IMR-90 (cell line): Measurements from ENCODE around the gene IRF2. TPM values are rescaled to one million over a fixed set of nuclear protein-coding genes. Genes with fewer than 3 reads are reported as not detected.

Experiments
- ATAC-seq: fragments of 200-7000 bp; cut with Tn5 transposase; 2 replicates; pipeline ENCODE4 v1.9.1; 2020; ENCODE audit warnings: low read depth, mild to moderate bottlenecking, moderate library complexity
- BruUV-seq: library from RNA; stranded (reverse); fragments of 400-500 nt; replicated peaks from 2 replicates; lab custom pipeline; 2021; lab: Mats Ljungman, UMichigan
- CTCF ChIA-PET: fragments of 300-600 bp; formaldehyde crosslinking; extraction: SDS; loops from one replicate; lab custom pipeline; 2021; ENCODE audit warnings: antibody characterized with exemption; lab: Yijun Ruan, JAX
- POLR2A ChIA-PET: fragments of 300-600 bp; sonication (Branson Sonifier 250); formaldehyde crosslinking; loops from one replicate; lab custom pipeline; 2022; ENCODE audit warnings: antibody characterized with exemption; ENCODE audit not compliant: unreplicated experiment; lab: Charles Lee
- DNase-seq: peaks from one replicate; pipeline ENCODE4 v3.0.0; 2013
- H2AFZ ChIP-seq: replicated peaks from 2 replicates; pipeline ENCODE3; 2013; ENCODE audit warnings: low read length, mild to moderate bottlenecking; ENCODE audit not compliant: poor library complexity
- H2AK5ac ChIP-seq: 2 replicates; pipeline ENCODE4 v1.6.1; 2013; ENCODE audit warnings: low read depth, low read length, inconsistent platforms
- H2AK9ac ChIP-seq: replicated peaks from 2 replicates; pipeline ENCODE3; 2013; ENCODE audit warnings: mild to moderate bottlenecking, low read depth, low read length, moderate library complexity; ENCODE audit not compliant: poor library complexity
- H2BK120ac ChIP-seq: 2 replicates; pipeline ENCODE4 v1.6.1; 2013; ENCODE audit warnings: low read depth, low read length, inconsistent platforms
- H2BK15ac ChIP-seq: 3 replicates; pipeline ENCODE4 v1.6.1; 2013; ENCODE audit warnings: low read depth, low read length, inconsistent platforms
- H2BK20ac ChIP-seq: 2 replicates; pipeline ENCODE4 v1.6.1; 2013; ENCODE audit warnings: low read depth, mild to moderate bottlenecking, inconsistent platforms, low read length, moderate library complexity
- H2BK5ac ChIP-seq: 2 replicates; pipeline ENCODE4 v1.6.1; 2013; ENCODE audit warnings: mild to moderate bottlenecking, low read depth, low read length, inconsistent platforms; ENCODE audit not compliant: poor library complexity, severe bottlenecking
- H3K14ac ChIP-seq: replicated peaks from 2 replicates; pipeline ENCODE4 v1.6.1; 2013; ENCODE audit warnings: low read depth, low read length, inconsistent platforms
- H3K18ac ChIP-seq: 2 replicates; pipeline ENCODE4 v1.6.1; 2013; ENCODE audit warnings: low read depth, low read length, control low read depth
- H3K23ac ChIP-seq: 2 replicates; pipeline ENCODE4 v1.6.1; 2013; ENCODE audit warnings: low read depth, low read length, inconsistent platforms
- H3K27ac ChIP-seq: 2 replicates; pipeline ENCODE4 v1.5.1; 2013; ENCODE audit warnings: mild to moderate bottlenecking, control low read depth, low read length; ENCODE audit not compliant: insufficient read depth
- H3K27me3 ChIP-seq: 2 replicates; pipeline ENCODE4 v1.6.1; 2013; ENCODE audit warnings: low read length; ENCODE audit not compliant: control insufficient read depth, insufficient read depth
- H3K36me3 ChIP-seq: 2 replicates; pipeline ENCODE4 v1.6.1; 2013; ENCODE audit warnings: low read length, mixed read lengths; ENCODE audit not compliant: control insufficient read depth, insufficient read depth
- H3K4ac ChIP-seq: 2 replicates; pipeline ENCODE4 v1.6.1; 2013; ENCODE audit warnings: low read depth, low read length, inconsistent platforms
- H3K4me1 ChIP-seq: 2 replicates; pipeline ENCODE4 v1.6.1; 2013; ENCODE audit warnings: low read length, mixed read lengths; ENCODE audit not compliant: control insufficient read depth, insufficient read depth
- H3K4me2 ChIP-seq: 2 replicates; pipeline ENCODE4 v1.6.1; 2013; ENCODE audit warnings: low read depth, mild to moderate bottlenecking, control low read depth, low read length, moderate library complexity
- H3K4me3 ChIP-seq: 2 replicates; pipeline ENCODE4 v1.5.1; 2013; ENCODE audit warnings: low read depth, mild to moderate bottlenecking, control low read depth, low read length, moderate library complexity; ENCODE audit not compliant: insufficient read depth
- H3K56ac ChIP-seq: 2 replicates; pipeline ENCODE4 v1.6.1; 2013; ENCODE audit warnings: low read length, inconsistent platforms; ENCODE audit not compliant: insufficient read depth; ENCODE audit errors: extremely low read depth
- H3K79me1 ChIP-seq, 2 experiments: 2 replicates each; pipeline ENCODE4 v1.6.1; 2013; ENCODE audit warnings: low read length in 2 of 2, inconsistent platforms in 1 of 2, low read depth in 1 of 2
- H3K9ac ChIP-seq: 2 replicates; pipeline ENCODE4 v1.6.1; 2013; ENCODE audit warnings: low read depth, low read length, control low read depth
- H3K9me1 ChIP-seq: 2 replicates; pipeline ENCODE4 v1.6.1; 2013; ENCODE audit warnings: low read length, inconsistent platforms; ENCODE audit not compliant: insufficient read depth
- H3K9me3 ChIP-seq: 2 replicates; pipeline ENCODE4 v1.6.1; 2013; ENCODE audit warnings: low read length; ENCODE audit not compliant: control insufficient read depth, insufficient read depth
- H4K20me1 ChIP-seq: 2 replicates; pipeline ENCODE4 v1.6.1; 2013; ENCODE audit warnings: low read length, inconsistent platforms; ENCODE audit not compliant: insufficient read depth
- H4K5ac ChIP-seq: 2 replicates; pipeline ENCODE4 v1.6.1; 2013; ENCODE audit warnings: mild to moderate bottlenecking, low read depth, low read length, control low read depth
- H4K8ac ChIP-seq, 2 experiments: 2 replicates each; pipeline ENCODE4 v1.6.1; 2013; ENCODE audit warnings: low read depth in 2 of 2, low read length in 2 of 2, control low read depth in 1 of 2, inconsistent platforms in 1 of 2
- H4K91ac ChIP-seq: 2 replicates; pipeline ENCODE4 v1.6.1; 2013; ENCODE audit warnings: low read depth, low read length, inconsistent platforms; ENCODE audit not compliant: insufficient read depth
- CEBPB ChIP-seq: IDR thresholded peaks from 2 replicates; pipeline ENCODE4 v1.6.1; 2012; ENCODE audit warnings: low read depth, low read length, improper control_type of control experiment
- CHD1 ChIP-seq: IDR thresholded peaks from 2 replicates; pipeline ENCODE4 v1.6.1; 2012; ENCODE audit warnings: low read depth, low read length, improper control_type of control experiment
- FOS ChIP-seq: fragments of 150-350 bp; IDR thresholded peaks from 2 replicates; pipeline ENCODE4 v1.6.1; 2016; ENCODE audit warnings: low read depth, low read length
- MAFK ChIP-seq: IDR thresholded peaks from 2 replicates; pipeline ENCODE4 v1.6.1; 2012; ENCODE audit warnings: low read depth, low read length, improper control_type of control experiment
- MAZ ChIP-seq: IDR thresholded peaks from 2 replicates; pipeline ENCODE4 v1.6.1; 2012; ENCODE audit warnings: low read depth, mild to moderate bottlenecking, low read length, improper control_type of control experiment, moderate library complexity, borderline replicate concordance
- MXI1 ChIP-seq: IDR thresholded peaks from 2 replicates; pipeline ENCODE4 v1.6.1; 2012; ENCODE audit warnings: low read depth, mild to moderate bottlenecking, low read length, moderate library complexity, borderline replicate concordance
- NFE2L2 ChIP-seq: fragments of 150-350 bp; IDR thresholded peaks from 2 replicates; pipeline ENCODE4 v1.6.1; 2016; ENCODE audit warnings: low read depth, mild to moderate bottlenecking, low read length
- RAD21 ChIP-seq: IDR thresholded peaks from 2 replicates; pipeline ENCODE4 v1.6.1; 2012; ENCODE audit warnings: low read length, improper control_type of control experiment
- RCOR1 ChIP-seq: IDR thresholded peaks from 2 replicates; pipeline ENCODE4 v1.6.1; 2012; ENCODE audit warnings: mild to moderate bottlenecking, low read length, improper control_type of control experiment; ENCODE audit not compliant: insufficient replicate concordance
- RFX5 ChIP-seq: IDR thresholded peaks from 2 replicates; pipeline ENCODE4 v1.8.0; 2012; ENCODE audit warnings: low read depth, mild to moderate bottlenecking, low read length, moderate library complexity
- SMC3 ChIP-seq: fragments of 150-350 bp; IDR thresholded peaks from 2 replicates; pipeline ENCODE4 v1.6.1; 2016; ENCODE audit warnings: low read depth, mild to moderate bottlenecking, antibody characterized with exemption, low read length, moderate library complexity
- WGBS, 2 experiments: methylation state at CpG; one replicate each; pipeline versions ENCODE4 v1.1.5 to v1.1.7; 2013; ENCODE audit warnings: missing lambda C conversion rate in 2 of 2; ENCODE audit not compliant: insufficient read length in 1 of 2; ENCODE audit errors: extremely low coverage in 2 of 2; 5-methylcytosine and 5-hydroxymethylcytosine counted together
- dilution Hi-C: fragments of 300-500 bp; cut with HindIII; formaldehyde crosslinking; loops from one replicate; pipeline ENCODE4 v1.14.3; 2018; ENCODE audit warnings: low sequenced_read_pairs; ENCODE audit not compliant: unreplicated experiment
- in situ Hi-C: fragments of 300-500 bp; cut with MboI; formaldehyde crosslinking; loops from 3 replicates; pipeline ENCODE4 v1.14.3; 2019; ENCODE audit warnings: low sequenced_read_pairs, inconsistent platforms, mixed read lengths
- intact Hi-C: fragments of 100-400 bp; cut with micrococcal nuclease; formaldehyde crosslinking; loops from 2 replicates; pipeline ENCODE4 v1.10.0; 2022
- polyA plus RNA-seq, 3 experiments: library from polyadenylated mRNA; depleted of rRNA; stranded (reverse); fragments of >200 nt; gene quantifications; 2 replicates each; pipeline ENCODE4 v1.2.3, GENCODE V29; 2012; ENCODE audit warnings: low replicate concordance in 1 of 3
- total RNA-seq: library from RNA; depleted of rRNA; stranded (reverse); fragments of >200 nt; gene quantifications from 2 replicates; pipeline ENCODE4 v1.2.3, GENCODE V29; 2012
- TF ChIP-seq, protein P1 (sequence below): fragments of 150-350 bp; IDR thresholded peaks from 2 replicates; pipeline ENCODE4 v1.6.1; 2017; ENCODE audit warnings: mild to moderate bottlenecking, antibody characterized with exemption, low read length, low read depth
- TF ChIP-seq, protein P2 (sequence below): fragments of 150-350 bp; IDR thresholded peaks from 2 replicates; pipeline ENCODE4 v1.6.1; 2016; ENCODE audit warnings: low read depth, mild to moderate bottlenecking, low read length, moderate library complexity, borderline replicate concordance
- TF ChIP-seq, protein P3 (sequence below): conservative IDR thresholded peaks from 2 replicates; pipeline ENCODE4 v1.5.1; 2012; ENCODE audit warnings: mild to moderate bottlenecking, low read depth, low read length, improper control_type of control experiment

Gene IRF2
- total and polyA plus RNA-seq, 2 of the 4 experiments (the other 2 are of a cell fraction): 16.5 to 21.9 TPM

DNA sequence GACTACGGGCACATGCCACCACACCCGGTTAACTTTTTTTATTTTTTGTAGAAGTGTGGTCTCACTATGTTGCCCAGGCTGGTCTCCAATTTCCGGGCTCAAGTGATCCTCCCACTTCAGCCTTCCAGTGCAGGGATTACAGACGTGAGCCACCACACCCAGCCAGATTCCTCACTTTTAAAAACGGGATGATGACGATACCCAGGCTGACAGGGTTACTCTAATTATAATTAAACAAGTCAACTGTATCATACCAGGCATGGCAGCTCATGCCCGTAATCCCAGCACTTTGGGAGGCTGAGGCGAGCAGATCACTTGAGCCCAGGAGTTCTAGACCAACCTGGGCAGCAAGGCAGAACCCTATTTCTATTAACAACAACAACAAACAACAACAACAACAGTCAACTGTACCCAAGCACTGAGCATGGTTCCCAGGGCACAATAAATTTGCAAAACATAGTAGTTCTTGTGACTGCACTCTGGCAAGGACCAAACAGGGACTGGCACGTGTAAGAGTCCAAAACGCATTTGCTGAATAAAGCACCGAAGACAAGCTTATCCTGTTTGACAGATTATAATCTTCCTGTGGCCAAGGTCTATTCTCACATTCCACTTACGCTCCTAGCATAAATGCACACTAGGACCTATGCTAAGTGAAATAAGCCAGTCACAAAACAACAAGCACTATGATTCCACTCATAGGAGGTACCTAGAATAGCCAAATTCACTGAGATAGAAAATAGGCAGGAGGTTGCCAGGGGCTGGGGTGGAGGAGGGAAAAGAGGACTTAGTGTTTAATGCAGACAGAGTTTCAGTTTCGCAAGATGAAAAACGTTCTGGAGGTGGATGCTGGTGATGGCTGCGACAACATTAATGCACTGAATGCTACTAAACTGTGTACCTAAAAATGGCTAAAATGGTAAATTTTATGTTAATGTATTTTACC, 77.5 kb downstream of the IRF2 start:
- Histone ChIP-seq H2BK120ac (no peak overlapping the region), H3K56ac (no peak overlapping the region), H3K9ac (no peak overlapping the region), H3K9me3 (0 out of 2 replicates have a peak, but pooled peaks cover 2% of the 10 kb centered on the region), H3K36me3 (peaks cover 43% of the 10 kb centered on the region), H3K4me2 (no peak overlapping the region), H4K91ac (no peak overlapping the region), H2AK5ac (no peak overlapping the region; the same call in 1 of the 2 replicates), H2BK20ac (no peak overlapping the region), H2AFZ (no peak overlapping the region), H4K8ac (no peak overlapping the region), H2BK15ac (no peak overlapping the region), H3K14ac (no peak overlapping the region), H2BK5ac (no peak overlapping the region), H3K27me3 (no peaks in the 10 kb centered on the region), H3K79me1 (peaks cover 8 to 25% of the 10 kb centered on the region in 2 experiments; a peak in 3 of 4 replicates), H3K4ac (no peak overlapping the region), H3K9me1 (peaks cover 6% of the 10 kb centered on the region; the same call in 1 of the 2 replicates), H2AK9ac (no peak overlapping the region), H3K18ac (no peak overlapping the region), H4K5ac (no peak overlapping the region), H3K27ac (no peak overlapping the region), H3K4me1 (peaks cover 10% of the 10 kb centered on the region), H4K20me1 (no peaks in the 10 kb centered on the region), H3K4me3 (no peak overlapping the region), H3K23ac (no peak overlapping the region)
- WGBS, 2 experiments: no CpG with 5 or more reads among the region's 15 CpGs
- dilution Hi-C loops (no loop called here), in situ Hi-C loops (no loop called here), intact Hi-C loops (no loop called here)
- ChIA-PET POLR2A (no interaction called here), CTCF (no interaction called here)
- ATAC-seq (no peak), DNase-seq (no peak)
- no TSS peak for BruUV-seq
- TF ChIP-seq, protein P1, sequence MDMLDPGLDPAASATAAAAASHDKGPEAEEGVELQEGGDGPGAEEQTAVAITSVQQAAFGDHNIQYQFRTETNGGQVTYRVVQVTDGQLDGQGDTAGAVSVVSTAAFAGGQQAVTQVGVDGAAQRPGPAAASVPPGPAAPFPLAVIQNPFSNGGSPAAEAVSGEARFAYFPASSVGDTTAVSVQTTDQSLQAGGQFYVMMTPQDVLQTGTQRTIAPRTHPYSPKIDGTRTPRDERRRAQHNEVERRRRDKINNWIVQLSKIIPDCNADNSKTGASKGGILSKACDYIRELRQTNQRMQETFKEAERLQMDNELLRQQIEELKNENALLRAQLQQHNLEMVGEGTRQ: no peak
- TF ChIP-seq RFX5 (no peak), MXI1 (no peak), CEBPB (no peak), NFE2L2 (no peak), CHD1 (no peak), FOS (no peak), MAZ (no peak), MAFK (no peak), SMC3 (no peak), RCOR1 (no peak), RAD21 (no peak)
- TF ChIP-seq, protein P2, sequence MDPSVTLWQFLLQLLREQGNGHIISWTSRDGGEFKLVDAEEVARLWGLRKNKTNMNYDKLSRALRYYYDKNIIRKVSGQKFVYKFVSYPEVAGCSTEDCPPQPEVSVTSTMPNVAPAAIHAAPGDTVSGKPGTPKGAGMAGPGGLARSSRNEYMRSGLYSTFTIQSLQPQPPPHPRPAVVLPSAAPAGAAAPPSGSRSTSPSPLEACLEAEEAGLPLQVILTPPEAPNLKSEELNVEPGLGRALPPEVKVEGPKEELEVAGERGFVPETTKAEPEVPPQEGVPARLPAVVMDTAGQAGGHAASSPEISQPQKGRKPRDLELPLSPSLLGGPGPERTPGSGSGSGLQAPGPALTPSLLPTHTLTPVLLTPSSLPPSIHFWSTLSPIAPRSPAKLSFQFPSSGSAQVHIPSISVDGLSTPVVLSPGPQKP: no peak
- TF ChIP-seq, protein P3, sequence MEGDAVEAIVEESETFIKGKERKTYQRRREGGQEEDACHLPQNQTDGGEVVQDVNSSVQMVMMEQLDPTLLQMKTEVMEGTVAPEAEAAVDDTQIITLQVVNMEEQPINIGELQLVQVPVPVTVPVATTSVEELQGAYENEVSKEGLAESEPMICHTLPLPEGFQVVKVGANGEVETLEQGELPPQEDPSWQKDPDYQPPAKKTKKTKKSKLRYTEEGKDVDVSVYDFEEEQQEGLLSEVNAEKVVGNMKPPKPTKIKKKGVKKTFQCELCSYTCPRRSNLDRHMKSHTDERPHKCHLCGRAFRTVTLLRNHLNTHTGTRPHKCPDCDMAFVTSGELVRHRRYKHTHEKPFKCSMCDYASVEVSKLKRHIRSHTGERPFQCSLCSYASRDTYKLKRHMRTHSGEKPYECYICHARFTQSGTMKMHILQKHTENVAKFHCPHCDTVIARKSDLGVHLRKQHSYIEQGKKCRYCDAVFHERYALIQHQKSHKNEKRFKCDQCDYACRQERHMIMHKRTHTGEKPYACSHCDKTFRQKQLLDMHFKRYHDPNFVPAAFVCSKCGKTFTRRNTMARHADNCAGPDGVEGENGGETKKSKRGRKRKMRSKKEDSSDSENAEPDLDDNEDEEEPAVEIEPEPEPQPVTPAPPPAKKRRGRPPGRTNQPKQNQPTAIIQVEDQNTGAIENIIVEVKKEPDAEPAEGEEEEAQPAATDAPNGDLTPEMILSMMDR: no peak
